ENCODE results near the gene VAMP5. TPM values are rescaled to one million over a fixed set of nuclear protein-coding genes. Genes with fewer than 3 reads are reported as not detected.

VAMP5 gene
- total and polyA plus RNA-seq, 9 of the 15 experiments (the other 6 are each of a cell fraction or from before 2014, with no cell fraction given): 0.54 to 1.9 (median 1.5) TPM; not detected in 2

- TF ChIP-seq ZNF740 (CRISPR knock-in tag; IDR thresholded peaks at IDR 0.05) (0 out of 2 replicates have a peak, but pooled peaks have one; percentile 52), ZNF740 (tag; IDR thresholded peaks at IDR 0.05) (no peak), TCF15 (CRISPR knock-in tag; IDR thresholded peaks at IDR 0.05) (no peak), PHF21A (IDR thresholded peaks at IDR 0.05; ENCODE audit: borderline replicate concordance, low read depth) (no peak), RB1 (IDR thresholded peaks at IDR 0.05; ENCODE audit: low read depth) (peak; percentile 16; the same call in 1 of the 2 replicates), ZNF431 (CRISPR knock-in tag; IDR thresholded peaks at IDR 0.05) (peak; percentile 46; the same call in 1 of the 2 replicates), ZNF707 (CRISPR knock-in tag; conservative IDR thresholded peaks at IDR 0.05) (0 out of 2 replicates have a peak, but pooled peaks have one; percentile 23), PCBP2 (IDR thresholded peaks at IDR 0.05; ENCODE audit: low read depth, low read length, poor library complexity, severe bottlenecking) (peak; percentile 99), SMAD3 (CRISPR knock-in tag; conservative IDR thresholded peaks at IDR 0.05) (no peak), HCFC1 (IDR thresholded peaks at IDR 0.05; ENCODE audit: low read depth, low read length) (peak; percentile 2; the same call in 1 of the 2 replicates), ZFX (CRISPR knock-in tag; IDR thresholded peaks at IDR 0.05) (peak; percentile 7; the same call in 1 of the 2 replicates), GTF2A2 (tag; IDR thresholded peaks at IDR 0.05) (peak; percentile 91), FOXA3 (CRISPR knock-in tag; conservative IDR thresholded peaks at IDR 0.05 in 1 of 2, IDR thresholded peaks at IDR 0.05 in 1 of 2) (peak in 1 of 2 experiments; percentile 12; a peak in 1 of 4 replicates), HNRNPK (IDR thresholded peaks at IDR 0.05; ENCODE audit: low read depth, low read length, poor library complexity, severe bottlenecking) (peak; percentile 97), SIN3A (IDR thresholded peaks at IDR 0.05; ENCODE audit: borderline replicate concordance in 2 of 2, control insufficient read depth in 1 of 2, low read depth in 2 of 2, low read length in 2 of 2) (peak; percentile 17 to 80; a peak in 2 of 4 replicates), MLLT1 (IDR thresholded peaks at IDR 0.05) (peak in 1 of 2 experiments; percentile 40; a peak in 2 of 4 replicates), ZKSCAN3 (CRISPR knock-in tag; IDR thresholded peaks at IDR 0.05) (no peak), BRF1 (IDR thresholded peaks at IDR 0.05; ENCODE audit: borderline replicate concordance, extremely low read depth, insufficient read length) (no peak), MEF2A (IDR thresholded peaks at IDR 0.05; ENCODE audit: control insufficient read depth, low read depth, low read length) (peak; percentile 55; the same call in 1 of the 2 replicates), RBM14 (IDR thresholded peaks at IDR 0.05; ENCODE audit: borderline replicate concordance, insufficient read depth, low read depth, low read length) (peak; percentile 98; the same call in 1 of the 2 replicates), SETDB1 (IDR thresholded peaks at IDR 0.05; ENCODE audit: low read length) (no peak), ZBTB9 (CRISPR knock-in tag; IDR thresholded peaks at IDR 0.05) (peak; percentile 27), CSDE1 (IDR thresholded peaks at IDR 0.05) (peak in 1 of 2 experiments; percentile 17; a peak in 2 of 4 replicates)
These were observed 44.7 kb upstream of the VAMP5 start (continued) for GRCh38 chr2:85539361-85540132.

All from K562 (cell line).